ENCODE measurements around the gene EIF3L. TPM values are rescaled to one million over a fixed set of nuclear protein-coding genes. Genes with fewer than 3 reads are reported as not detected.

Gene EIF3L
- total and polyA plus RNA-seq, 5 donors from 2014 or later = 267 to 390 (median 328) TPM

DNA sequence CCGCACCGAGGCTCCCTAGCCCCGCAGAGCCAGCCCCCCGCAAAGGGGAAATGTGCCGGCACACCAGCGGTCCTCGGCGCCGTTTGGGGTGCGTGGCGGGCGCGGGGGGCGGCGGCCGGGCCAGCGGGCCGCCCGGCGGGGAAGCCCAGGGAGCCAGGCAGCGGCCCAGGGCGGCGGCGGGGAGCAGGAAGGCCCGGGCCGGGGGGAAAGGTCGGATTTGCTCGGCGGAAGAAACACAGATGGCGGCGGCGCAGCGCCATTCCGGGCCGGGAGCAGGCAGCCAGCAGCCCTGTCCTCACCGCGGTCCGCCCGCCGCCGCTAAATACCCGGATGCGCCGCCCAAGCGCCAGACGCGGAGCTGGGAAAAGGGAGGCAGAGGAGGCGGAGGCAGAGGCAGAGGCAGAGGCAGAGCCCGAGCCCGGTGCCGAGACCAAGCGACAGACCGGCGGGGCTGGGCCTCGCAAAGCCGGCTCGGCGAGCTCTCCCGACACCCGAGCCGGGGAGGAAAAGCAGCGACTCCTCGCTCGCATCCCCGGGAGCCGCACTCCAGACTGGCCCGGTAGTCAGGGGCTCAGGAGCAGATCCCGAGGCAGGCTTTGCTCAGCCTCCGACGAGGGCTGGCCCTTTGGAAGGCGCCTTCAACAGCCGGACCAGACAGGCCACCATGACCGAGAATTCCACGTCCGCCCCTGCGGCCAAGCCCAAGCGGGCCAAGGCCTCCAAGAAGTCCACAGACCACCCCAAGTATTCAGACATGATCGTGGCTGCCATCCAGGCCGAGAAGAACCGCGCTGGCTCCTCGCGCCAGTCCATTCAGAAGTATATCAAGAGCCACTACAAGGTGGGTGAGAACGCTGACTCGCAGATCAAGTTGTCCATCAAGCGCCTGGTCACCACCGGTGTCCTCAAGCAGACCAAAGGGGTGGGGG, 44.1 kb upstream of the EIF3L start:
- Histone ChIP-seq H3K4me1 (ENCODE audit: control insufficient read depth, insufficient read depth, low read length, poor library complexity, severe bottlenecking) (peaks cover 50% of the 10 kb centered on the region), H3K36me3 (ENCODE audit: control insufficient read depth, insufficient read depth, low read length) (no peaks in the 10 kb centered on the region), H3K9me3 (ENCODE audit: control insufficient read depth in 2 of 2, low read length in 2 of 2) (no peaks in the 10 kb centered on the region), H3K27me3 (ENCODE audit: control insufficient read depth, insufficient read depth, low read length) (peaks cover 20% of the 10 kb centered on the region), H3K27ac (ENCODE audit: insufficient read depth, low read length, poor library complexity, severe bottlenecking) (no peak overlapping the region), H3K4me3 (ENCODE audit: low read depth, low read length) (no peak overlapping the region)
- ATAC-seq (ENCODE audit: low read depth in 2 of 2) (peak; percentile 20 to 23), DNase-seq (peak; percentile 27 to 60 (median 45))
- peaks cover 0 to 3% (median 0%) of the 10 kb centered on the region in 7 donors for H3K9me3 Mint-ChIP-seq
- peaks cover 80% of the 10 kb centered on the region for H3K27me3 Mint-ChIP-seq
- H3K27ac Mint-ChIP-seq = peak overlapping the region in 1 of 3 donors; percentile 14
- H3K4me1 Mint-ChIP-seq = peaks cover 14 to 50% (median 24%) of the 10 kb centered on the region in 4 donors
- no peaks in the 10 kb centered on the region for H3K36me3 Mint-ChIP-seq
- peak overlapping the region; percentile 52 to 80 (median 73) for H3K4me3 Mint-ChIP-seq

DNA sequence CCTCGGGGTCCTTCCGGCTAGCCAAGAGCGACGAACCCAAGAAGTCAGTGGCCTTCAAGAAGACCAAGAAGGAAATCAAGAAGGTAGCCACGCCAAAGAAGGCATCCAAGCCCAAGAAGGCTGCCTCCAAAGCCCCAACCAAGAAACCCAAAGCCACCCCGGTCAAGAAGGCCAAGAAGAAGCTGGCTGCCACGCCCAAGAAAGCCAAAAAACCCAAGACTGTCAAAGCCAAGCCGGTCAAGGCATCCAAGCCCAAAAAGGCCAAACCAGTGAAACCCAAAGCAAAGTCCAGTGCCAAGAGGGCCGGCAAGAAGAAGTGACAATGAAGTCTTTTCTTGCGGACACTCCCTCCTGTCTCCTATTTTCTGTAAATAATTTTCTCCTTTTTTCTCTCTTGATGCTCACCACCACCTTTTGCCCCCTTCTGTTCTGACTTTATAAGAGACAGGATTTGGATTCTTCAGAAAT, 43.4 kb upstream of the EIF3L start:
- Histone ChIP-seq H3K36me3 (ENCODE audit: control insufficient read depth, insufficient read depth, low read length) (no peaks in the 10 kb centered on the region), H3K4me3 (ENCODE audit: low read depth, low read length) (no peak overlapping the region), H3K27ac (ENCODE audit: insufficient read depth, low read length, poor library complexity, severe bottlenecking) (no peak overlapping the region), H3K9me3 (ENCODE audit: control insufficient read depth in 2 of 2, low read length in 2 of 2) (no peaks in the 10 kb centered on the region), H3K27me3 (ENCODE audit: control insufficient read depth, insufficient read depth, low read length) (peaks cover 20% of the 10 kb centered on the region), H3K4me1 (ENCODE audit: control insufficient read depth, insufficient read depth, low read length, poor library complexity, severe bottlenecking) (peaks cover 50% of the 10 kb centered on the region)
- DNase-seq (no peak), ATAC-seq (ENCODE audit: low read depth in 2 of 2) (no peak)
- Mint-ChIP-seq H3K4me1 (peaks cover 14 to 50% (median 24%) of the 10 kb centered on the region in 4 donors), H3K9me3 (peaks cover 0 to 3% (median 0%) of the 10 kb centered on the region in 7 donors), H3K4me3 (peak overlapping the region; percentile 52 to 80 (median 73)), H3K27me3 (peaks cover 74% of the 10 kb centered on the region), H3K27ac (peak overlapping the region in 1 of 3 donors; percentile 77), H3K36me3 (no peaks in the 10 kb centered on the region)

DNA sequence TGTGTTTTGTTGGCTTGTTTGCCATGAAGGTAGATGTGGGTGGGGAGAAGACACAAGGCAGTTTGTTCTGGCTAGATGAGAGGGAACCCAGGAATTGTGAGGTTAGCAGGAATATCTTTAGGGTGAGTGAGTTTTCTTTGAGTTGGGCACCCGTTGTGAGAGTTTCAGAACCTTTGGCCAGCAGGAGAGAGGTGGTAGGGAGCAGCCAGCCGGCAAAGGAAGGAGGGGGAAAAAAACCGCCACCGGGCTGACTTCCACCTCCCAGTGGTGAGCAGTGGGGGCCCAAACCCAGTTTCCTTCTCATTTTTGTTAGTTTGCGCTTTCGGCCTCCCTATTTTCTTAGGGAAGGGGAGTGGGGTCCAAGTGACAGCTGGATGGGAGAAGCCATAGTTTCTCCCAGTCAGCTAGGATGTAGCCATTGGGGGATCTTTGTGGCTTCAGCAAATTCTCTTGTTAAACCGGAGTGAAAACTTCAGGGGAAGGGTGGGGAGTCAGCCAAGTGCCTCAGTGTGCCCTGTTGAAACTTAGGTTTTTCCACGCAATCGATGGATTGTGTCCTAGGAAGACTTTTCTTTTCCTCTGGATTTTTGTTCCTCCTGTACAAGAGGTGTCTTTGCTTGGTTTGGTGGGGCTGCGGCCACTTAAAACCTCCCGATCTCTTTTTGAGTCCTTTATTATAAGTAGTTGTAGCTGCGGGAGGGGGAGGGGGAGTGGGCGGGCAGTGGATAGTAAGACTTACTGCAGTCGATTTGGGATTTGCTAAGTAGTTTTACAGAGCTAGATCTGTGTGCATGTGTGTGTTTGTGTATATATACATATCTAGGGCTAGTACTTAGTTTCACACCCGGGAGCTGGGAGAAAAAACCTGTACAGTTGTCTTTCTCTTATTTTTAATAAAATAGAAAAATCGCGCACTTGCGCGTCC, 42.5 kb upstream of the EIF3L start:
- H3K36me3 Mint-ChIP-seq = no peaks in the 10 kb centered on the region
- no peaks in the 10 kb centered on the region for H3K9me3 ChIP-seq (ENCODE audit: control insufficient read depth in 2 of 2, low read length in 2 of 2)
- H3K4me3 Mint-ChIP-seq = peak overlapping the region; percentile 53 to 80 (median 70)
- H3K36me3 ChIP-seq (ENCODE audit: control insufficient read depth, insufficient read depth, low read length) = no peaks in the 10 kb centered on the region
- DNase-seq (no peak), ATAC-seq (ENCODE audit: low read depth in 2 of 2) (no peak)
- no peak overlapping the region for H3K27ac ChIP-seq (ENCODE audit: insufficient read depth, low read length, poor library complexity, severe bottlenecking)
- no peak overlapping the region for H3K4me3 ChIP-seq (ENCODE audit: low read depth, low read length)
- H3K4me1 Mint-ChIP-seq = peaks cover 14 to 50% (median 24%) of the 10 kb centered on the region in 4 donors
- peaks cover 0 to 3% (median 0%) of the 10 kb centered on the region in 7 donors for H3K9me3 Mint-ChIP-seq
- H3K27me3 Mint-ChIP-seq = peaks cover 74% of the 10 kb centered on the region
- H3K27ac Mint-ChIP-seq = no peak overlapping the region
- H3K27me3 ChIP-seq (ENCODE audit: control insufficient read depth, insufficient read depth, low read length) = peaks cover 20% of the 10 kb centered on the region
- peaks cover 50% of the 10 kb centered on the region for H3K4me1 ChIP-seq (ENCODE audit: control insufficient read depth, insufficient read depth, low read length, poor library complexity, severe bottlenecking)

DNA sequence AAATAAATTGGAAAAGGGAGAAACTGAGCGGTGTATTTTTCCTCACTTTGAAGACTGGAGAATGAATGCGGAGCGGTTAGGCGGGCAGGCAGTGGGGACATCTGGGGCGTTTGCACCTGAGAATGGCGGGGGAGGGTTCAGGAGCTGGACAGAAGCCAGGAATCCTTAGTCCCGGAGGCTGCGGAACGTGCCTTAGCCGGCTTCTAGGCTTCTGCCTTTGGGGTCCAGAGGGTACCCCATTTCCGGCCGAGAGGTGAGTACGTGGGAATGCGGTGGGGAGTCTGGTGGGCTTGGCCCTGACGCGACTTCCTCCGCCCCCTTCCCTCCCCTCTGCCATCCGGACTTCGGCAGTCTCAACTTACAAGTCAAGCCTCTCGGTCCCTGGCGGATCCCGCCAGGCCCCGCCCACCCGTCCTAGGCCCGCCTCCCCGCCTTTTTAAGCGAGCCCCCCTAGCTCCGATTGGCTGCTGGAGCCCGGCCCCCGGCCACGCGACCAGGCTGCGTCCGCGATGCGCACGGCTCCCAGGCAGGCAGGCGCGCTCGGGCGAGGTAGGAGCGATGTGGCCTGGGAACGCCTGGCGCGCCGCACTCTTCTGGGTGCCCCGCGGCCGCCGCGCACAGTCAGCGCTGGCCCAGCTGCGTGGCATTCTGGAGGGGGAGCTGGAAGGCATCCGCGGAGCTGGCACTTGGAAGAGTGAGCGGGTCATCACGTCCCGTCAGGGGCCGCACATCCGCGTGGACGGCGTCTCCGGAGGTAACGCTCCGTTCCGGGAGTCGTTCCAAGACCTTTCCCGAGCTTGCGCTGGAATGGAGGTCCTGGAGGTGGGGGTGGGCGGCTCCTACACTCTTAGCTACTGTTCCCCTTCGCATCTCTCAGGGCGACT, 41.6 kb upstream of the EIF3L start, which contains the start of gene GCAT:
TSS of gene GCAT (plus strand) at position 525 of the 884 bp plus-strand sequence. CDS start at position 559, 34 bp downstream.
- Mint-ChIP-seq H3K27ac (no peak within 1 kb of the TSS), H3K27me3 (peaks cover 67% of the 10 kb centered on the region), H3K4me3 (peak within 1 kb of the TSS; percentile 68 to 86 (median 78)), H3K36me3 (no peaks in the 10 kb centered on the region), H3K4me1 (peaks cover 12 to 46% (median 24%) of the 10 kb centered on the region in 4 donors), H3K9me3 (peaks cover 0 to 3% (median 0%) of the 10 kb centered on the region in 7 donors)
- Histone ChIP-seq H3K27me3 (ENCODE audit: control insufficient read depth, insufficient read depth, low read length) (peaks cover 20% of the 10 kb centered on the region), H3K27ac (ENCODE audit: insufficient read depth, low read length, poor library complexity, severe bottlenecking) (no peak within 1 kb of the TSS), H3K36me3 (ENCODE audit: control insufficient read depth, insufficient read depth, low read length) (no peaks in the 10 kb centered on the region), H3K9me3 (ENCODE audit: control insufficient read depth in 2 of 2, low read length in 2 of 2) (no peaks in the 10 kb centered on the region), H3K4me3 (ENCODE audit: low read depth, low read length) (peak within 1 kb of the TSS; percentile 5), H3K4me1 (ENCODE audit: control insufficient read depth, insufficient read depth, low read length, poor library complexity, severe bottlenecking) (peaks cover 42% of the 10 kb centered on the region)
- ATAC-seq (ENCODE audit: low read depth in 2 of 2) (peak; percentile 82 to 85), DNase-seq (peak; percentile 59 to 95 (median 67))

DNA sequence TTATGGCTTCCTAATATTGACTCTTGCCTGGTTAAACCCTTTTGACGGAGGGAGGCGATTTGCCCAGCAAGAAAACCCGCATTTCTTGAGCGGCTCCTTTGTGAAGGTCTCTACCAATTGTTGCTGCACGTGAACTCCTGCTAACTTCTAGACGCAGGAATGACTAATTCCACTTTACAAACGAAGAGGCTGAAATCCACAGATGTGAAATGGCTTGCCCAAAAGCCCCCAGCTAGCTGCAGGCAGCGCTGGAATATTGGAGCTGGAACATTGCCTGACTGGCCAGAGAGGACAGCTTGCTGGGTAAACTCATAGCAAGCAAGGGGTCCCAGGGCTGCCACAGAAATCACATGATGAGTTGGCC, 40.9 kb upstream of the EIF3L start:
- Histone ChIP-seq H3K27me3 (ENCODE audit: control insufficient read depth, insufficient read depth, low read length) (peaks cover 20% of the 10 kb centered on the region), H3K36me3 (ENCODE audit: control insufficient read depth, insufficient read depth, low read length) (no peaks in the 10 kb centered on the region), H3K4me3 (ENCODE audit: low read depth, low read length) (peak overlapping the region; percentile 5), H3K4me1 (ENCODE audit: control insufficient read depth, insufficient read depth, low read length, poor library complexity, severe bottlenecking) (peaks cover 36% of the 10 kb centered on the region), H3K9me3 (ENCODE audit: control insufficient read depth in 2 of 2, low read length in 2 of 2) (no peaks in the 10 kb centered on the region), H3K27ac (ENCODE audit: insufficient read depth, low read length, poor library complexity, severe bottlenecking) (no peak overlapping the region)
- H3K4me3 Mint-ChIP-seq = peak overlapping the region; percentile 68 to 86 (median 78)
- peaks cover 8 to 40% (median 24%) of the 10 kb centered on the region in 4 donors for H3K4me1 Mint-ChIP-seq
- ATAC-seq (ENCODE audit: low read depth in 2 of 2) (peak in 1 of 2 donors; percentile 4), DNase-seq (no peak)
- H3K36me3 Mint-ChIP-seq = no peaks in the 10 kb centered on the region
- H3K27me3 Mint-ChIP-seq = peaks cover 60% of the 10 kb centered on the region
- H3K9me3 Mint-ChIP-seq = peaks cover 0 to 3% (median 0%) of the 10 kb centered on the region in 7 donors
- H3K27ac Mint-ChIP-seq = no peak overlapping the region

DNA sequence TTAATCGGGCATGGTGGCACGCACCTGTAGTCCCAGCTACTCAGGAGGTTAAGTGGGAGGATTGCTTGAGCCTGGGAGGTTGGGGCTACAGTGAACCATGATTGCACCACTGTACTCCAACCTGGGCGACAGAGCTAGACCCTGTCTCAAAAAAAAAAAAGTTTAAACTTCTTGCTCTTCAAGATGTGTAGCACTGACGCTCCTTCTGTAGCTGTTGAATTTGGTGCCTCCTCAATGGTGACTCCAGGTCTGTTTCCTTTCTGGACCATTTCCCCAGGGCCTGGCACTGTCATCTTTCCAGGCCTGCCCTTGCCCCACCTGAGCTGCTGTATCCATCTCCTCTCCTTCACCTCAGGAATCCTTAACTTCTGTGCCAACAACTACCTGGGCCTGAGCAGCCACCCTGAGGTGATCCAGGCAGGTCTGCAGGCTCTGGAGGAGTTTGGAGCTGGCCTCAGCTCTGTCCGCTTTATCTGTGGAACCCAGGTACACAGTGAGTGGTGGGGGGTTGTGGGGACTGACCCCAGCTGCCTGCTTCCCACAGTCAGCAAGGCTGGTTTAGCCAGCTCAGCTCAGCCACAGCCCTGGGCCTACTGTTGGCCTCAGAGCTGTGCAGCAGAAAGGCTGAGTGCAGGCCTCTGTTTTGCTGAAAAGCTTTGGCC, 39.4 kb upstream of the EIF3L start:
- Histone ChIP-seq H3K27ac (ENCODE audit: insufficient read depth, low read length, poor library complexity, severe bottlenecking) (no peak overlapping the region), H3K36me3 (ENCODE audit: control insufficient read depth, insufficient read depth, low read length) (no peaks in the 10 kb centered on the region), H3K9me3 (ENCODE audit: control insufficient read depth in 2 of 2, low read length in 2 of 2) (no peaks in the 10 kb centered on the region), H3K27me3 (ENCODE audit: control insufficient read depth, insufficient read depth, low read length) (peaks cover 20% of the 10 kb centered on the region), H3K4me1 (ENCODE audit: control insufficient read depth, insufficient read depth, low read length, poor library complexity, severe bottlenecking) (peaks cover 30% of the 10 kb centered on the region), H3K4me3 (ENCODE audit: low read depth, low read length) (no peak overlapping the region)
- DNase-seq = no peak
- Mint-ChIP-seq H3K4me3 (peak overlapping the region in 2 of 4 donors; percentile 38 to 72), H3K27ac (no peak overlapping the region), H3K9me3 (peaks cover 0 to 3% (median 0%) of the 10 kb centered on the region in 7 donors), H3K36me3 (no peaks in the 10 kb centered on the region), H3K4me1 (peaks cover 6 to 29% (median 21%) of the 10 kb centered on the region in 4 donors), H3K27me3 (peaks cover 52% of the 10 kb centered on the region)
- ATAC-seq (ENCODE audit: low read depth in 2 of 2) = no peak
